Activated naive CD8-positive, alpha-beta T cell treated with anti-CD3 and anti-CD28 coated beads, Interleukin-2, amount 50 U/mL, for 16 hours (primary cell): ENCODE data around the gene BLOC1S6.
A peak's percentile ranks its signal among the peaks of the same experiment; 100 is the strongest.

ENCODE experiments used
- DNase-seq: peaks from one replicate; pipeline ENCODE4 v3.0.0-alpha.2; 2020; ENCODE audit warnings: low read depth, low spot score

Gene BLOC1S6

GRCh38 chr15:45588219-45588875, 1.2 kb downstream of the BLOC1S6 start:
- DNase-seq: no peak

GRCh38 chr15:45589256-45589655, 2.1 kb downstream of the BLOC1S6 start:
- DNase-seq: no peak

GRCh38 chr15:45594319-45594718, 7.1 kb downstream of the BLOC1S6 start:
- no peak for DNase-seq

- DNase-seq: no peak
Observed at GRCh38 chr15:45594835-45595530, 7.8 kb downstream of the BLOC1S6 start.

GRCh38 chr15:45603881-45604280, 16.7 kb downstream of the BLOC1S6 start:
- DNase-seq: no peak

- DNase-seq: no peak
Observed at GRCh38 chr15:45604326-45604725, 17.1 kb downstream of the BLOC1S6 start.

GRCh38 chr15:45606413-45606812, 19.2 kb downstream of the BLOC1S6 start:
- DNase-seq: no peak

GRCh38 chr15:45606841-45607240, 19.7 kb downstream of the BLOC1S6 start:
- DNase-seq: no peak

- DNase-seq: no peak
Observed at GRCh38 chr15:45611305-45611704, 24.1 kb downstream of the BLOC1S6 start.

- no peak for DNase-seq
Observed at GRCh38 chr15:45612790-45613415, 25.7 kb downstream of the BLOC1S6 start.

- no peak for DNase-seq
Observed at GRCh38 chr15:45616901-45617323, 29.7 kb downstream of the BLOC1S6 start.

GRCh38 chr15:45618813-45619212, 31.6 kb downstream of the BLOC1S6 start:
- no peak for DNase-seq

GRCh38 chr15:45628136-45628535, 41.0 kb downstream of the BLOC1S6 start:
- no peak for DNase-seq

GRCh38 chr15:45630917-45631691, 43.9 kb downstream of the BLOC1S6 start:
- DNase-seq: no peak

- no peak for DNase-seq
Observed at GRCh38 chr15:45631776-45632175, 44.6 kb downstream of the BLOC1S6 start.

- DNase-seq: peak; percentile 23
Observed at GRCh38 chr15:45634432-45635190, 47.4 kb downstream of the BLOC1S6 start, which contains the start of gene SQOR. TSS of gene SQOR (plus strand) at chr15:45635029. CDS start at chr15:45658924, 23,895 bp downstream.

GRCh38 chr15:45635191-45635638, 48.0 kb downstream of the BLOC1S6 start:
- DNase-seq: peak; percentile 21

- no peak for DNase-seq
Observed at GRCh38 chr15:45635763-45636292, 48.6 kb downstream of the BLOC1S6 start.

GRCh38 chr15:45637141-45637540, 50.0 kb downstream of the BLOC1S6 start:
- DNase-seq: no peak

- DNase-seq: peak; percentile 24
Observed at GRCh38 chr15:45637552-45638033, 50.4 kb downstream of the BLOC1S6 start.

- no peak for DNase-seq
Observed at GRCh38 chr15:45640616-45641015, 53.4 kb downstream of the BLOC1S6 start.
